NCI-H345 treated with DMSO at 0.1 percent for 48 hours (cell line): ENCODE data around the gene GMPPA.

Experiments
- DNase-seq: peaks from one replicate; lab custom pipeline; 2025; ENCODE audit not compliant: unreplicated experiment; lab: John Stamatoyannopoulos, UW

Gene GMPPA

DNA sequence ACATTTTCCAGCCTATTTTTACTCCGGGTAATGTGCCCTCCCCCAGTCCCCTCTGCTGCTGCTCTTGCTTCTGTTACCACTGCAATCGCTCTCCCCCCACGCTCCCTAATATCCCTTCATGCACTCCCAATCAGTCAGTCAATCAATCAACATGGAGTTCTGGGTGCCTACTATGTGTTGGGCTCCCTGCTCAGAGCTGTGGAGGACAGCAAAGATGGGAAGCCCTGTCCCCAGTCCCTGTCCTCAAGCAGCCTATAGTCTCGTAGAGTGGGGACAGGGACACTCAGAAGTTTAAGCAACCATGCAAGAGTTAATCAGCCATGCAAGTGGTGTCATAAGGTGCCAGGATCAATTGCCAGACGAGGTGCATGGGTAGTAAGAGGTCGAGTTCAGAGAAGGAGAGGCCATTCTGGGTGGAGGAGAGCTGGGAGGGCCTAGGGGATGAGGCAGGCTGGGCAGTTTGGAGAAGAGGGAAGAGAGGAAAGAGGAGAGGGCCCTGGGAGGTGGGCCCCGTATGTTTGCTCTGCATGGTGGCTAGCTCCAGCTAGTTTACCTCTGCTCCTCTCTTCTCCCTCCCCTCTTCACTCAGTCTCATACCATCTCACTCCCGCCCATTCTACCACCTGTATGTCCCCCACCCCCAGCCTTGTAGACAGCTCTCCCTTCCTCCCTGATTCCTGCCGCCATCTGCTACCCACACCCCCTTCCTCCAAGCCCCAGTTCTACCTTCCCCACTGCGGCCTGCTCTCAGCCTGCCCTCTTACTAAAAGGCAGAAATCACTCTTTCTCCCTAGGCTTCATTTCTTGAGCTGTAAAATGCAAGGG, 19.5 kb downstream of the GMPPA start:
- no peak for DNase-seq

DNA sequence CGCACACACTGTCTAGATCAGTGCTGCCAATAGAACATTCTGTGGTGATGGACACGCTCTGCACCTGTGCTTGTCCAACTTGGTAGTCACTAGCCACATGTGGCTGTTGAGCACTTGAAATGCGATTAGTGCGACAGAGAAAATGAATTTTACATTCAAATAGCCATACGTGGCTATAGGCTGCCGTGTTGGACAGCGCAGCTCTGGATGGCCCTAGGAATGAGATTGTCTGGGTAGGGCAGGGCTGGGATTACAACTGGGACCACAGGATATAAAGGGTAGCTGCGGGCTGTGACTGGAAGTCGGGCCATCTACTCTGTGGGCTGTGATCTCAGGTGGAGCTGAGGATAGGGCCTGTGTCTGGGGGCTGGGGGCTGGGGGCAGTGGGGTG, 20.8 kb downstream of the GMPPA start:
- no peak for DNase-seq

DNA sequence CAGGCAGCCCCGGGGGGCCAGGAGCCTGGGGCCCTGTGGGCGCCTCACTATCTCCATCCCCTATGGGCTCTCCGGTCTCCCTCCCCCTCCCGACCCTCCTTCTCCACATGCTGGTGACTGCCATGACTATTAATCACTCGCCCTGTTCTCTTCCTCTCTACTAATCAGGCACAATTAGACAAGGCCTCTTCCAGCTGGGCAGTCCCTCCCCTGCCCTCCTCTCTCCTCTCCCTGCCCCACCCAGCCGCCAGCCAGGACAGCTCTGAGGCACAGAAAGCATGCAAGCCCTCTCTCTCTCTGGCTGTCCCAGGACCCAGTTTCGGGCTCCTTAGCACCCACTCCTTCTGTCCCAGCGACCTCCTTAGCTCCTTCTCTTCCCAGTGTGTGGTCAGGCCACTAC, 21.4 kb downstream of the GMPPA start:
- no peak for DNase-seq

DNA sequence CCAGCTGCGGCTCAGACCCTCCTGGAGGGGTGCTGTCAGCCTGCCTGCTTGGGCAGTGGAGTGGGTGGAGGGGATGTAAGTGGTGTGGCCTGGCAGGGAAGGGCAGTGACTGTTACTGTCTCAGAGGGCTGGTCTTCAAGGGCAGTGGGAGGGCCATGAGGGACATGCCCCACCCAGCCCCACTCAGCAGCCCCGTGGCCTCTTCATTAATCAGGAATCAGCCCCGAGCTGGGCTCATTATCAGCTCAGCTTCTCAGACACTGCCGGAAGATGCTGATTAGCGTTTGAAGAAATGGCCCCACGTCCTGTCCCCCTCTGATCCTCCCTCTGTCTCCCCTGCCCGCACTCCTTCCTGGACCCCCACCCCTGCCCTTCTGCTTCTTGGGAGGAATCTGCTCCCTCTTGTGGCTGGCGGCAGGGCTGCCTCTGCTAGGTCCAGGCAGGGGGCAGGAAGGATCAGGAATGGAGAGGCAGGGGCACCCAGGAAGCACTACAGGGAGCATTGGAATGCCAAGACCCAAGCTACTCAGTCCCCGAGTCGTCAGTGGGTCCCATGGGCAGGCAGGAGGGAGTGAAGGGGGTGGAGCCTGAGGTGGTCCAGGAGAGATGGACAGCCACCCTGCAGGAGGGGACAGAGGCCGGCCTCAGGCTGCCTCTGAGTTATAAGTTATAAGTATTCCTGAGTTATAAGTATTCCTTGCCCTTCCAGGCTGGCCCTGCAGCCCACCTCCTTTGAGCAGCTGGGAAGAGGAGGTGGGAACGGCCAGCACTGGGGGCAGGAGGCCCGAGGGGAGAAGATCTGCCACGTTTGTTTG, 22.6 kb downstream of the GMPPA start:
- peak; percentile 34 for DNase-seq

DNA sequence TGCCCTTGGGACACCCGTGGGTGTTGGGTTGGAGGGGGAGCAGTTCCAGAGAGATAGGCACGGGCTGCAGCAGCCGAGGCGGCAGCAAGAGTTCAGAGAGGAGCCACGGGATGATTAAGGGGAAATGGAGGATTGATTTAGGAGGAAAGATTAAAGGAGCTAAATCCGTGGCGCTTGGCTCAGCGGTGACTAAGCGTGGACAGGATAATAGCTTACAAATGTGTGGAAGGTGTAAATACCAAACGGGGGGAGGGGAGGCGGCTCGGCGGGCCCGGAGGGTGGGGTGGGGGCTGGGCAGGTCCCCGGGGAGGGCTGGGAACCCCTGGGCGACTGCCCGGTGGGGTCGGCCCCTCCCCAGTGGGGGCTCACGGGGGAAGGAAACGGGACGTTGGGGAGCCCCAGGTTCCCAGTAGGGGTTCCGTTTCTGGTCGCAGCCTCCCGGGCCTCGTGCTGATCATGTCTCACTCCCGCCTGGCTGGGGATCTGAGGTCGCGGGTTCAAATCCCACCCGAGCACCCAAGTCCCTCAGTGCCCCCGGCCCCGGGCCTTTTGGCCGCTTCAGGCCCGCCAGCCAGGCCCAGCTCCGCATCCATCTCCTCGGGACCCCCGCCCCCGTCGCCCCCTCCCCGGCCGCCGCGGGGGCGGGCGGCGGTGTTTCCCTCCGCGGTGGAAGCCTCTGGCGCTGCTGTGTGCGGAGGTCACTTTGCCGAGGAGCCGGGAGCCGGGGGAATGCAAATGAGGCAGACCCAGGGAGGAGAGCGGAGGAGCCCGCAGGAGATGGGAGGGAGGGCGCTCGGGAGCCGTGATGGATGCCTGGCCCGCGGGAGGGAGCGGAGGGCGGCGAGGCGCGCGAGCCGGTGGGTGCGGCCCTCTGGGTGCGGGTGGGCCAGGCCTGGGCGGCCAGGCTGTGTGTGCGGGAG, 23.7 kb downstream of the GMPPA start:
- DNase-seq: no peak

DNA sequence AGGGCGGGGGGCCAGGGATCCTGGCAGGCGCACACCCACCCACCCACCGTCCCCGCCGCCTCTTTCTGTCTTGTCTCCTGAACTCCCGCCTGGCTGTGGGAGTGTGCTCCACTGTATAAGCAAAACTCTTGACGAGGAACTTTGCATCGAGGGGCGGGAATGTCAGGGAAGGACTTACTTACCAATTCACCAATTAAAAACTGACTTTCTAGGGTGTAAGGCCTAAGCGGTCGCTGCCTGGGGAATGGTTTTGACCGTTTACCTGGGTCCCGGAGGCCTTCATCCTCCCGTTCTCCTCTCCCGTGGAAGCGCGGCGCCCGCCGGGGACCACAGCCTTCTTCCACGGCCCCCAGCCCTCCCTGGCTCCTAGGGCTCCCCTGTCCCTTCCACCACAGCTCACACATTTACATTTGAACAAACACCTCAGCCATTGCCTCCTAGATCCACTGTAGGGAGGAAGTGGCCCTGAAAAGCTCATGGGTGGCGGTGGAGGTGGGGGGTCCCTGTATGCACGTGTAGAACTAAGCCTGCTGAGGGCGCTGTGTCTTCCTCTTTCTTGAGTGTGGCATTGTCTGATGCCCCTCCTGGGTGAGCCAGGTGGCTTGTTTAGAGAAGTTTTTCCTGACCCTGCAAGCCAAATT, 24.5 kb downstream of the GMPPA start:
- no peak for DNase-seq

DNA sequence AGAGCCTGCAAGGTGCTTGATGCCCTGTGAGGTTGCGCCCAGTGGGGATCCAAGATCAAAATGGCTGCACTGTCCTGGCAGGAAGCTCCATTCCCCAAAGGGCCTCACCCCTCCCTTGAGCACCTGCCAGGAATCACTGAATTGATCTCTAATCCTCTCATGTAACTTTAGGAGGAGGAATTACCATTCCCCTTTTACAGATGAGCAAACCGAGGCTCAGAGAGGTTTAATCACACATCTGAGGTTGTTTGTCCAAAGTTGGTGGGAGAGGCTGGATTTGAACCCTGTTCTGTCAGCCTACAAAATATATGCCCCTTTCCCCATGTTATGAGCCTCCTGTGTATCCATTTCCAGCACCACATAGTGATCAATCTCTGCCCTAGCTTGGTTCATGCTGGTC, 26.1 kb downstream of the GMPPA start:
- no peak for DNase-seq

DNA sequence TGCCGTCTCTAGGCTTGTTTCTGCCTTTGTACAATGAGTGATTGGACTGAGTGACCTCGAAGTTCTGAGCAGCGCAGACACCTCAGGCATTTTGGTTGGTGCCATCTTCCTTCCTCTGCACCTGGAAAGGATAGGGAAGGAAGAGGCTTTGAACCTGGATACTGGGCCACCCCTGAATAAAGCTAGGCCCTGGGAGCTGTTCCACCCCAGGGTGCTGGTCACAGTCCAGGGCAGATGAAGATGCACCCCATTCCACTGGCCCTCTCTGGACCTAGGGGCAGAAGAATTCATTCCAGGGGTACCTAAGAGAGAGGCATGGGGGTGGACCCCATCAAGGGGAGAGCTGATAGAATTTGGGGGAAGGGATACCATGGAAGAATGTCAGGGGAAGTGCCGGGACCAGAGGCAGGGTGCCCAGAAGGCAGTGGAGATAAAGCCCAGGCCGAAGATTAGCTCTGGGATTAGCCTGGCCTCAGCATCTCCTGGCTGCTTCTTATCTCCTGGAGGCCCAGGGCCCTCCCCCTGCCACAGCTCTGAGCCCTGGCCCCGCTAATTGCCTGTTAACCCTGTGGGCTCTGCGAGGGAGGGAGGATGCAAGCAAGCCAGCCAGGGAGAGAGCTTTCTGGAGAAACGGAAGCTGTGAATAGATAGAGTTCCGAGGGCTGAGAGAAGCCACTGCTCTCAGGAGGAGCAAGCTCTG, 27.0 kb downstream of the GMPPA start:
- DNase-seq: no peak

DNA sequence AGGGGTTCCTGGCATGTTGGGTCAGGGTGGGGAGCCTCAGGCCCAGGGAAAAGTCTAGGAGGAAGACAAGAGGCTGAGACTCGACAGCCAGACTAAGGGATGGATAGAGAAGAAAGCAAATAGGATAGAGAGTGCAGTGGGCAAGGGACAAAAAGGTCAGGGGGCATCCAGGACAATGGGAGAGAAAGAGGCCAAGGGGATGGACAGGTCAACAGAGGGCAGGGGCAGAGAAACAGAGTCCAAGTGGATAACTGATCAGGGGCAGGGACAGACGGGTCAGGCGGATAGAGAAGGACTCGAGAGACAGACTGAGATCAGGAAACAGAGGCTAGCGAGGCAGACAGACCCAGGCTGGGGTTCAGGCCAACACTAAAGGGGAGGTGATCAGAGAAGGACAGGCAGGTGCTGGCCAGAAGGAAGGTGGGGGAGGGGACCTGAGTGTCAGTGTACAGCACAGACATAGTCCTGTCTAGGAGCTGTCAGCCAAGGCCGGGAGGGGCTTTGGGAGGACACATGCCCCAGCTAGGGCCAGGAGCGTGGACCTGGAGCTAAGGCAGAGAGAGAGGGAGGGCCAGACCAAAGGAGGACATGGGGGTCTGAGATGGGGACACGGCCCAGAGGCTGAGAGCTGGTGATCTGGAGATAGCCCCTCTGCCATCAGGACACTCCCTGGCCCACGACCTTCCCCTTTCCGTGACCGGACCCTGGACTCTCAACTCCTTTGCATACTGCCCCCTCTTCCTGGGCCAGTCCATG, 27.8 kb downstream of the GMPPA start:
- DNase-seq: no peak

DNA sequence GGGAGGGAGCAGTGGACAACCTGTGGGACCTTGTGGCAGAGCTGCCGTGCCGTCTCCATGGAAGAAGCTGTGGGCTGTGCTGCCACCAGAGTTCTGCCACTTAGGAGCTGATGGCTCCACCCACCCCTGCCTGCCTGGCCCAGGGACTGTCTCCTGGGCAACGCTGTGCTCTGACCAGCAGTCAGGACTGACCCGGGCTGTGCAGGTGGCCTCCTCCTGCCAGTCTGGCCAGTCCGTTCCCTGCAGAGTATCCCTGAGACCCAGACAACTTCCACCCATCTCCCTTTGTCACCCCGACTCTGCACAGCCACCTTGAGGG, 28.3 kb downstream of the GMPPA start:
- no peak for DNase-seq

DNA sequence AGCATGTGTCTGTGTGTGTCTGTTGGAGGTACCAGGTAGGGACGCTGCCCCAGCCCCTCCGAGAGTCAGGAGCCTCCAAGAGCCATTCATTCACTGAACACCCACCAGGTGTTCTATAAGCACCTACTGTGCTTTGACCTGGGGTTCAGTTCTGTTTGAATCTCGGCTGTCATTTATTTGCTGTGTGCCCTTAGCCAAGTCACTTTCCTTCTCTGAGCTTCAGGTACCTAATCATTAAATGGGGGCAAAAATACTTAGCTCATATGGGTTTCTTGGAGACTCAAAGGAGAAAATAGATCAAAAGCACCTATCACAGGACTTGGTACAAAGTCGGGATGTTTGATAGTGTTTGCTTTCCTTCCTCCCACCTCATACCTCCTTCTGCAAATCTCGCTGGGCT, 28.8 kb downstream of the GMPPA start:
- no peak for DNase-seq

DNA sequence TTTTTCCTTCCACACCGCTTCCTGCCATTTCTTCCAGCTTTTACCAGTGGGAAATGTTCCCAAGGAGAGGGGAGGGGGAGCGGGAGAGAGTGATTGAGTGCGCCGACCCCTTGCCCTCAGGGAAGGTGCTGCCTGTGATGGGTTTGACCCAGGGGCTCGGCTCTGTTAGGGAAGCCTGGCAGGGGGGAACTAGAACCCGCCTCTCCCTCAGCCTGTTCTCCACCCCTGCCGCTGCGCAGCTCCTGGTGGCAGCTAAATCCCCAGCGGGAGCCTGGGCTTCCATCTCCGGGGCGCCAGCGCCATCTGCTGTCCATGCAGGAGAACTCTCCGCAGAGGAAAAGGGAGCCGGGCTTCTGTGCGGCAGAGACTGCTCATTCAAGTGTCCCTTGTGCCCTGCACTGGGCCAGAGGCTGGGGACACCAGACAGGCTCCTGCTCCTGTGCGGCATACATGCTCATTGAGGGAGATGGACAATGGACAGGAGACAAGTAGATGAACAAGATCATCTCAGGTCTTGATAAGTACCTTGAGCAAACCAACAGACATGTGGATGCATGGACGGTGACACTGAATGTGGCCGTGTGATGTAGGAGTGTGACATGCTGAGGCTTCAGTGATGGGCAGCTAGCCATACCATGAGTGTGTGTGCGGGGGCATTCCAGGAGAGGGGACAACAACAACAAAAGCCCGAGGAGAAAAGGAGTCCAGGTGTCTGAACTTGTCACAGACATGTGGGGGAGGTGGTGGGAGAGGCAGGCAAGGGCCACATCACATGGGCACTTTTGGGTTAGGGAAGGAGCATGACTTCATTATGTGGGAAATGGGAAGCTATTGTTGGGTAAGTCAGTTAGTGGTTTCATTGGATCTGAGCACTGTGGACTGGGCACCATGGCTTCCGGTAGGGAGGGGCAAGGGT, 31.6 kb downstream of the GMPPA start:
- DNase-seq: peak; percentile 83

DNA sequence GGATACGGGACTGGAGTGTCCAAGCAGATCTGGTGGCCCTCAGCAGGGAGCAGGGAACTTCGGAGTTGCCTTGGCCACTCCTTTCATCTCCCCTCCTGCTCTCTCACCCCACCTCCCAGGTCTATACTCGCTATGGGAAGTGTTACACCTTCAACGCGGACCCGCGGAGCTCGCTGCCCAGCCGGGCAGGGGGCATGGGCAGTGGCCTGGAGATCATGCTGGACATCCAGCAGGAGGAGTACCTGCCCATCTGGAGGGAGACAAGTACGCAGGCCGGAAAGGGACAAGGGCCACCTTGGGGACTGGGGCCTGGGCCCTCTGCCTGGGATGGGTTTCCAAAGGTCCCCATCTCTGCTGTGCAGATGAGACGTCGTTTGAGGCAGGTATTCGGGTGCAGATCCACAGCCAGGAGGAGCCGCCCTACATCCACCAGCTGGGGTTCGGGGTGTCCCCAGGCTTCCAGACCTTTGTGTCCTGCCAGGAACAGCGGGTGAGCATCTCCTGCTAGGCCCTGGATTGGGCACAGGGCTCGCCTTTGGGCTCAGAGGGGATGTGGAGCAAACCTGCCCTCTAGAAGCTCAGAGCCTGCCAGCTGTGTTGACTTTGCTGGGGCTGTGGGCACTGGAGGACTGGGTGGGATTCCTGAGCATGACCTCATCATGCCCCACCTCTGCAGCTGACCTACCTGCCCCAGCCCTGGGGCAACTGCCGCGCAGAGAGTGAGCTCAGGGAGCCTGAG, 33.1 kb downstream of the GMPPA start:
- no peak for DNase-seq

DNA sequence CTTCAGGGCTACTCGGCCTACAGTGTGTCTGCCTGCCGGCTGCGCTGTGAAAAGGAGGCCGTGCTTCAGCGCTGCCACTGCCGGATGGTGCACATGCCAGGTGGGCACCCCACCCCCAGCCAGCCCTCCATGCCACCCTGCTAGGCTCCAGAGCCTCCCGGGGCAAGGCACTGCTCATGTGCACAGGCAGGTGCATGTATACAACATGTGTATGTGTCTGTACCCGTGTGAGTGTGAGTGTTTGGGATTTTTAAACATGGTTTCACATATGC, 33.6 kb downstream of the GMPPA start:
- DNase-seq: no peak

DNA sequence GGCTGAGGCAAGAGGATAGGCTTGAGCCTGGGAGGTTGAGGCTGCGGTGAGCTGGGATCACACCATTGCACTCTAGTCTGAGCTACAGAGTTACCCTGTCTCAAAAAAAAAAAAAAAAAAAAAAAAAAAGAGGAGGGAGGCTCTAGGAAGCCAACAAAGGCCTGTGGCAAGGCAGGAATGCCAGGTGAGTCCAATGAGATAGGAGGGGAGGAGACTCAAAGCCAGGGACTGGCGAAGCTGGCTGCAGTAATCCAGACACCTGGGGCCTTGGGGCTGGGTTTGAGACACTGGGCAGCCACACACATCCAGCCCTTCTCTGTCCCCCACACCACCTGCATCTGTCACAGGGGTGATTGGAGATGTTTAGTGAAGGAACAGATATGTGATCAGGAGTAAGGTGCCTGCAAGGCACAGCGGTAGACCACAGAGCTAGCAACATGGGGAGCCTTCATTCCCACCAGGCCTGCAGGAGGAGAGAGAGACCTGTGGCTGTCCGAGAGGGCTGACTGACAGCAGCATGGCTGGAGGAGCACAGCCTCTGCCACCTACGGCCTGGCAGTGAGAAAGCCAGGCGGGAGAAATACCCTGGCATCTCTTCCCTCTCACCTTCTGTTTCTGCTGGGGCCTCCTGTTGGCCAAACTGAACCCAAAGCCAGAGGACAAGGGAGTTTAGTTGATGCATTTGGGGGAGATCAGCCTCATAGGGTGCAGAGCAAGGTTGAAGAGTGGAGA, 35.4 kb downstream of the GMPPA start:
- DNase-seq: no peak

DNA sequence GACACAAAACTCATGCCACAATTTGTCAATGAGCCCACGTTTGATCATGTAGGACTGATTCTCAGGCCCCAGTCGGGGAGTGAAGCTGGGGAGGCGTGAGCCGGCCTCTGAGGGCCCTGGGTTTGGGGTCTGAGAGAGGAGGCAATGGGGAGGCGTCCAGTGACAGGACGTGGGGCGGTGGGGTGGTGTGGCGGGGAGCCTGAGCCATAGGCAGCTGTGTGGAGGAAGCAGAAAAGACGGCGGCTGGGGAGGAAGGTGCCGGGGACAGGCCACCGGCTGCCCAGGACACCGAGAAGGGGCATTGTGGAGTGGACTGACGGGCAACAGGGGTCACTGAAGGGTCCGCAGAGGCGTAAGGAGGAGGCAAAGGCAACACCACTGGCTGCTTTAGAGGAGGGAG, 37.7 kb downstream of the GMPPA start:
- DNase-seq: no peak

DNA sequence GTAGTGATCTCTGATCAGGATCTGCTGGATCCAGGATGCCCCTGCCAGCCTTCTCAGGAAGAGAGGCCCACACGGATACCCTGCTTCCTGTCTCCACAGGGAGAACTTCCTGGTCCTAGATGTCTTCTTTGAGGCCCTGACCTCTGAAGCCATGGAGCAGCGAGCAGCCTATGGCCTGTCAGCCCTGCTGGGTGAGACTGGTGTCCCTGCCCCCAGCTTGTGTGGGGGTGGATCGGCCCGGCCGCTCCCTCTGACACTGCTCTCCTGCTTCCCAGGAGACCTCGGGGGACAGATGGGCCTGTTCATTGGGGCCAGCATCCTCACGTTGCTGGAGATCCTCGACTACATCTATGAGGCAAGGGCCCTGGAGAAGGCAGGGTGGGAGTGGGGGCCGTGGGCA, 38.3 kb downstream of the GMPPA start:
- no peak for DNase-seq
